NCI-H146 treated with DMSO at 0.1 percent for 48 hours (cell line): ENCODE measurements around the gene ICAM5.
"Not testable (repeated sequence)": the region's sequence is repeated elsewhere in the genome, so short reads cannot be mapped to it uniquely, and the experiment has no call there.

Source experiments
- DNase-seq: peaks from one replicate; lab custom pipeline; 2025; ENCODE audit not compliant: unreplicated experiment; lab: John Stamatoyannopoulos, UW

The ICAM5 gene, protein sequence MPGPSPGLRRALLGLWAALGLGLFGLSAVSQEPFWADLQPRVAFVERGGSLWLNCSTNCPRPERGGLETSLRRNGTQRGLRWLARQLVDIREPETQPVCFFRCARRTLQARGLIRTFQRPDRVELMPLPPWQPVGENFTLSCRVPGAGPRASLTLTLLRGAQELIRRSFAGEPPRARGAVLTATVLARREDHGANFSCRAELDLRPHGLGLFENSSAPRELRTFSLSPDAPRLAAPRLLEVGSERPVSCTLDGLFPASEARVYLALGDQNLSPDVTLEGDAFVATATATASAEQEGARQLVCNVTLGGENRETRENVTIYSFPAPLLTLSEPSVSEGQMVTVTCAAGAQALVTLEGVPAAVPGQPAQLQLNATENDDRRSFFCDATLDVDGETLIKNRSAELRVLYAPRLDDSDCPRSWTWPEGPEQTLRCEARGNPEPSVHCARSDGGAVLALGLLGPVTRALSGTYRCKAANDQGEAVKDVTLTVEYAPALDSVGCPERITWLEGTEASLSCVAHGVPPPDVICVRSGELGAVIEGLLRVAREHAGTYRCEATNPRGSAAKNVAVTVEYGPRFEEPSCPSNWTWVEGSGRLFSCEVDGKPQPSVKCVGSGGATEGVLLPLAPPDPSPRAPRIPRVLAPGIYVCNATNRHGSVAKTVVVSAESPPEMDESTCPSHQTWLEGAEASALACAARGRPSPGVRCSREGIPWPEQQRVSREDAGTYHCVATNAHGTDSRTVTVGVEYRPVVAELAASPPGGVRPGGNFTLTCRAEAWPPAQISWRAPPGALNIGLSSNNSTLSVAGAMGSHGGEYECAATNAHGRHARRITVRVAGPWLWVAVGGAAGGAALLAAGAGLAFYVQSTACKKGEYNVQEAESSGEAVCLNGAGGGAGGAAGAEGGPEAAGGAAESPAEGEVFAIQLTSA

DNA sequence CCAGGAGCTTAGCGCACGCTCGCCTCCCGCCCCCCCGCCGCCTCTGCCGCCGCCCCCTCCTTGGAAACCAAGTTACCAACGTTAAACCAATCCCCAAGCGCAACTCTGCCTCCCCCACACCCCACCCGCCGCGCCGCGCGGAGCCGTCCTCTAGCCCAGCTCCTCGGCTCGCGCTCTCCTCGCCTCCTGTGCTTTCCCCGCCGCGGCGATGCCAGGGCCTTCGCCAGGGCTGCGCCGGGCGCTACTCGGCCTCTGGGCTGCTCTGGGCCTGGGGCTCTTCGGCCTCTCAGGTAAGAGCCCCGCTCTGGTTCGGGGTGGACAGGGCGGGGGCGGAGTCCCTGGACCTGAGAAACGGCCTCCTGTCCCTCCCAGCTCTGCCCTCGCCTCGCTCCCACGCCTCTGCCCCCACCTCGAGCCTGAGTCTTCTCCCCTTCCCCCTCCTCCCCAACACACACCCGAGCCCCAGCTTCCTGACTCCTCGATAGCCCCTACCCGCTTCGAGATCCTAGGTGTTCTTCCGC, at the start of gene ICAM5:
Gene ICAM5 (plus strand): TSS at position 117 of the 521 bp plus-strand sequence. CDS start 92 bp downstream, at position 209.
- DNase-seq: peak; percentile 65

DNA sequence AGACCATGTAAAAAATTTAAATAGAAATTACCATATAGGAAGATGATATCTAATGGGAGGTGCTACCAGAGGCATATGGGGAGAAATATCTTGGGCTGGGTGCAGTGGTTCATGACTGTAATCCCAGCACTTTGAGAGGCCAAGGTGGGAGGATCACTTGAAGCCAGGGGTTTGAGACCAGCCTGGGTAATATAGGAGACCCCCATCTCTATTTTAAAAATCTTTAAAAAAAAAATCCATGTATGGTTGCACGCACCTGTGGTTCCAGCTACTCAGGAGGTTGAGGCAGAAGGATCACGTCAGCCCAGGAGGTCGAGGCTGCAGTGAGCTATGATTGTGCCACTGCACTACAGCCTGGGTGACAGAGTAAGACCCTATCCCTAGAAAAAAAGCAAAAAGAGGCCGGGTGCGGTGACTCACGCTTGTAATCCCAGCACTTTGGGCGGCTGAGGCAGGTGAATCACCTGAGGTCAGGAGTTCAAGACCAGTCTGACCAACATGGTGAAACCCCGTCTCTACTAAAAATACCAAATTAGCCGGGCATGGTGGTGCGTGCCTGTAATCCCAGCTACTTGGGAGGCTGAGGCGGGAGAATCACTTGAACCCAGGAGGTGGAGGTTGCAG, 47.8 kb upstream of the ICAM5 start:
- not testable (repeated sequence) for DNase-seq

DNA sequence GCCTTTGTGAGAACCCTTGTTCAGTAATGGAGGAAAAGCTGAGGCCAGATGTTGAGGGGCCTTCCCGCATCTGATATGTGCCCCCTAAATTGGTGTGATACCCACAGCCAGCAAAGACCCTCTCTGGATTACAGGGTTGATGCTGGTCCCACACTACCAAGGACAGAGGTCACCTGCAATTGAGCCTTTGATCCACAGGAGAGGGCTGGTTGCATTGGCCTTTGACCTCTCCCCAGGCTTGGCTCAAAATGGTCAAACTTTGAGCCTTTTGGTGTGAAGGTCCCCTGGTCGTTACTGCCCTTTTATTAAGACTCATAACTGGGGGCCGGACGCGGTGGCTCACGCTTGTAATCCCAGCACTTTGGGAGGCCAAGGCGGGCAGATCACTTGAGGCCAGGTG, 46.1 kb upstream of the ICAM5 start:
- no peak for DNase-seq

DNA sequence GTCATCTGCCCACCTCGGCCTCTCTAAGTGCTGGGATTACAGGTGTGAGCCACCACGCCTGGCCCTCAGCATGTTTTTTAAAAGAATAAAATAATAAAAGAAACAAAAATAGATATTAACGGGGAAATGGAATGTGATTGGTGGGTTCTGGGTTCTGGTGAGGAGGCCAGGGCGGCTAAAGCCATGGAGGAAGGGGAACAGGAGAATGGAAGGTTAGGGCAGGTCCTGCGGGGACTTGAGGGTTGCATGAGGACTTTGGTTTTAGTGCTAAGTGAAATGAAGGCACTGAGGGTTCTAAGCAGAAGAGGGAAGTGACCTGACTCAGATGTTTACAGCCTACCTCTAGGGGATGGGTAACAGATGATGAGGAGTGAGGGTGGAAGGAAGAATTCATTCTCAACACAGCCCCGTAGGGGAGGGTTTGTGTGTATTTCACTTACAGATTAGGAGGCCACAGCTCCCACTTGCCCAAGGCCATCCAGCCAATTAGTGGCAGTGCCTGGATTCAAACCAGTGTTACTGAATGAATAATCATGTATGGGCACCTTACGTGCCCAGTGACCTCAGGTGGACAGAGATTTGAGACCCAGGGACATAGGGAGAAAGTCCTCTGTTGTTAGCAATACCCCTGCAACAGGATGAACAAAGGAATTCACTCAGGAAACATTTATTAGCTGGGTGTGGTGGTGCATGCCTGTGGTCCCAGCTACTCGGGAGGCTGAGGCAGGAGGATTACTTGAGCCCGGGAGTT, 44.4 kb upstream of the ICAM5 start:
- DNase-seq: no peak

DNA sequence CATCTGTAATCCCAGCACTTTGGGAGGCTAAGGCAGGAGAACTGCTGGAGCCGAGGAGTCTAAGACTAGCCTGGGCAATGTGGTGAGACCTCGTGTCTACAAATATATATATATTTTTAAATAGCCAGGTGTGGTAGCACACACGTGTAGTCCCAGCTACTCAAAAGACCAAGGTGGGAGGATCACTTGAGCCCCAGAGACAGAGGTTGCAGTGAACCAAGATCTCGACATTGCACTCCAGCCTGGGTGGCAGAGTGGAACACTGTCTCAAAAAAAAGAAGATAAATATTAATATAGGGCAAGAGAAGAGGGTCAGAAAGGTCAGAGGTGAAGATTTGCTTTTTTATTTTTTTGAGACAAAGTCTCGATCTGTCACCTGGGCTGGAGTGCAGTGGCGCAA, 43.2 kb upstream of the ICAM5 start:
- no peak for DNase-seq

DNA sequence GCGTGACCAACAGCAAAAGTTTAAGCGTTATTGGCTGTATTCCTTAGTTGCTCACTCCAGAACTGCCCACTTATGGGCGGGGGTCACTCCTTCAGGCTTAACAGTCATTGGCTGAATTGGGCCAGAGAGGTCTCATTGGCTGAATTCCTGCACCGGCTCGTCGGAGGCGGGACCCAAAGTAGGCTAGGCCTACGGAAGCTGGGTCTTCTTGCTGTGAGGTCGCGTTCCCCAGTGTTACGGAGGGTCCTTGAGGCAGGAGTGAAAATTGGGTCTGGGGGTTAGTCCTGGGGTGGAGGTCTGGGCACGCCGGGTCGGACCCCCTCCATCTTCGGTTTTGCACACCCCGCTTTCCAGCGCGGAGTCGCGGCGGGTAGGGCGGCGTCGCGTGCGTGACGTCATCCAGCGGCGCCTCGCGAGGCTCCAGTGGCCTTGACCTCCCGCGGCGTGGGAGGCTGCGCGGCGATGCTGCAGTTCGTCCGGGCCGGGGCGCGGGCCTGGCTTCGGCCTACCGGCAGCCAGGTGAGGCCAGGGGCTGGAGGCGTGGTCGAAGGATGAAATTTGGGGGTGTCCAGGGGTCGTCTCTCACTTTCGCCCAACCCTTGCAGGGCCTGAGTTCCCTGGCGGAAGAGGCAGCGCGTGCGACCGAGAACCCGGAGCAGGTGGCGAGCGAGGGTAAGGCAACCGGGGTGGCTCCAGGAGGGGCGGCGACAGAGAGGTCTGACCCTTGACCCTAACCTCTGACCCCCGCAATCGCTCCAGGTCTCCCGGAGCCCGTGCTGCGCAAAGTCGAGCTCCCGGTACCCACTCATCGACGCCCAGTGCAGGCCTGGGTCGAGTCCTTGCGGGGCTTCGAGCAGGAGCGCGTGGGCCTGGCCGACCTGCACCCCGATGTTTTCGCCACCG, 37.7 kb upstream of the ICAM5 start, which contains the start of gene MRPL4:
Gene MRPL4 (plus strand): TSS at position 423 of the 903 bp plus-strand sequence. CDS start 40 bp downstream, at position 463.
- DNase-seq: peak; percentile 99

DNA sequence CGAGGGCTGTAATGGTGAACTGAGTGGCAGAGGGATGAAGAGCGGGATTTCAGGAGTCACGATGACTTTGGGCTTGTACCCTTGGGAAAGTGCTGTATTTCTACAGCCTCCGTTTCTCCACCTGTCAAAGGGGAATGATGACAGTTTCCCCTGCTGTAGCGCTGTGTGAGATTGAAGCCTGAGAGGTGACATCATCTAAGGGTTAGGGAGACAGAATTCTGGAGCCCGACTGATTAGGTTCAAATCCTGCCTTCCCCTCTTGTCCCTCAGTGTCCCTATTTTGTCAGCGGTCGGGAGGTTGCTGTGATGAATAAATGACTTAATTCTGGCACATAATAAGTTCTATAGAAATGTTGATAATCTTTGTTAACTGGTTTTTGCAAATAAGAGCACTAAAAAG, 37.0 kb upstream of the ICAM5 start:
- no peak for DNase-seq

DNA sequence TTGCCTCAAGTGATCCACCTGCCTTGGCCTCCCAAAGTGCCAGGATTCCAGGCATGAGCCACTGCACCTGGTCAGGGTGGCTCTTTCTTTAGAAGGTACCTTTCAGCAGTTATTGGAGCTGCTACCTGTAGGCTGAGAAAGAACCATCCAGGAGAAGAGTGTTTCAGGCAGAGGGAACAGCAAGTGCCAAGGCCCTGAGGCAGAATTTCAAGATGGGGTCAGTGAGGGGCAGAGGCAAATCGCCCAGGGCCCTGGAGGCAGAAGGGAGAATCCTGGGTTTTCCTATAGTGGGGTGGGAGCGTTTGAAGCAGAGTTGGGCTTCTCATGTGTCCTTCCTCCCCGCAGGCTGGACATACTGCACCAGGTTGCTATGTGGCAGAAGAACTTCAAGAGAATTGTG, 35.5 kb upstream of the ICAM5 start:
- no peak for DNase-seq

DNA sequence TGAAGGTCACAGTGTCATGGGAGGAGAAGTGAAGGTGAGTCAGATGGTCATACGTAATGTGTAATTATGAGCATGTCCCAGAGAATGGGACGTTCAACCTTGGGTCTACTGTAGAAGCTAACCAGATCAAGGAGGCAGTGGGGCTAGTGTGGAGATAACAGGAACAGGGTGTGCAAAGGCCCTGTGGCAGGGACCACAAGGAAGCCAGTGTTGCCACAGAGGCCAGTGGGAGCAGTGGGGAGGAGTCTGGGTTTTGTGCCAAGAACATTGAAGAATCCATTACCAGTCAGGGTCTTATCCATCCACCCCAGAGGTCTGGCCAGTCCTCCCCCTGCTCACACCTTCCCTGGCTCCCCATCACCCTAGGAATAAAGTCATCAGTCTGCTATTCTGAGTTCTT, 34.4 kb upstream of the ICAM5 start:
- DNase-seq: no peak

DNA sequence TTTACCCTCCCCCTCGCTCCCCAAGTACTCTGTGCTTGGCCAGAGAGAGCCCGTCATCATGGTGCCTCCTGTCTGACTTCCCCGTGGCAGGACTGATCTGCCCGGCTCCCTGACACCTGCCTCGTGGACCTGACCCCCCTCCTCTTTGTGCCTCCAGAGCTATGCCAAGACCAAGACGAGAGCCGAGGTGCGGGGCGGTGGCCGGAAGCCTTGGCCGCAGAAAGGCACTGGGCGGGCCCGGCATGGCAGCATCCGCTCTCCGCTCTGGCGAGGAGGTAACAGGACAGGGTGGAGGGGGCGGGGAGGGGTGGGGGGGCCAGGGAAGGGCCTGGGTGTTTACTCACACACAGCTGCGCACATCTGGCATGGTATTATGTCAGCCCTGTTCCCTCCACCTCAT, 33.2 kb upstream of the ICAM5 start:
- DNase-seq: no peak

DNA sequence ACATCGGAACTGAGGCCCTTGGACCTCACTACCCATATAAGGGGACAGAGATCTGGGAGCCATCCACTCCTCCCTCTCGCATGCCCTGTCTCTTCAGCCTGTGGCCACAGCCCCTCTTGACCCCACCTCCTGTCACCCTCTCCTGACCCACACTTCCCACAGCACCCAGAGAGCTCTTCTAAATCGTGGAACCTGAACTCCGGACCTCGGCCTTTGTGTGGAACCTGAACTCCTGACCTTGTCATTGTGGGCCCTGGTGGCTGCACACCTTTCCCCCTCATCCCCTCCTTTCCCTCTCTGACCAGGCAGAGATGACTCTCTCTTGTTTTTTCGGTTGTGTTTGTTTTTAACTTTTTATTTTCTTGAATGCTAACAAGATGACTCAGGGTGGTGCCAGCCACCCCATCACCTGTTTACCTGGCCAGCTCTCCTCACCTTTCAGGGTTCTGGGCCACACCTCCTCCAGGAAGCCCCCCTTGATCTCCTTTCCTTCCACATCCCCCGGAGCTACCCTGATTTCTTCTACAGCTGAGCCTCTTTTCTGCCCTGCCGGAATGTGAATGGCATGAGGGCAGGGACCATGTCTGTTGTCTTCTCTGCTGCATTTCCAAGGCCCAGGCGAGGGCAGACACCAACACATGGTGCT, 32.7 kb upstream of the ICAM5 start:
- DNase-seq: no peak

DNA sequence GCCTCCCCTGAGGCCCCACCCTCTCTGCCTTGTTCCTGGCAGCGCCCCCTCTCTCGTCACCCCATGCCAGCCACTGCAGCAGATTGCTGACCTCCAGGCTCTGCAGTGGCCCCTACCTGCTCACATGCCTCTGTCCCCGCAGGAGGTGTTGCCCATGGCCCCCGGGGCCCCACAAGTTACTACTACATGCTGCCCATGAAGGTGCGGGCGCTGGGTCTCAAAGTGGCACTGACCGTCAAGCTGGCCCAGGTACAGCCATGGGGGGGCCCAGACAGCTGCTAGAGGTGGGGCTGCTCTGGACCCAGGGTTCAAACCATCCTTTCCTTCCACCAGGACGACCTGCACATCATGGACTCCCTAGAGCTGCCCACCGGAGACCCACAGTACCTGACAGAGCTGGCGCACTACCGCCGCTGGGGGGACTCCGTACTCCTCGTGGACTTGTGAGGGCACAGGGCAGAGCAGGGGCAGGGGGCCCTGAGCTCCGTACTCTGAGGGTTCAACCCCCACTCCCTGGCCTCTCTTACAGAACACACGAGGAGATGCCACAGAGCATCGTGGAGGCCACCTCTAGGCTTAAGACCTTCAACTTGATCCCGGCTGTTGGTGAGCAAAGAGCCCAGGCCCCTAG, 31.6 kb upstream of the ICAM5 start:
- DNase-seq: no peak

DNA sequence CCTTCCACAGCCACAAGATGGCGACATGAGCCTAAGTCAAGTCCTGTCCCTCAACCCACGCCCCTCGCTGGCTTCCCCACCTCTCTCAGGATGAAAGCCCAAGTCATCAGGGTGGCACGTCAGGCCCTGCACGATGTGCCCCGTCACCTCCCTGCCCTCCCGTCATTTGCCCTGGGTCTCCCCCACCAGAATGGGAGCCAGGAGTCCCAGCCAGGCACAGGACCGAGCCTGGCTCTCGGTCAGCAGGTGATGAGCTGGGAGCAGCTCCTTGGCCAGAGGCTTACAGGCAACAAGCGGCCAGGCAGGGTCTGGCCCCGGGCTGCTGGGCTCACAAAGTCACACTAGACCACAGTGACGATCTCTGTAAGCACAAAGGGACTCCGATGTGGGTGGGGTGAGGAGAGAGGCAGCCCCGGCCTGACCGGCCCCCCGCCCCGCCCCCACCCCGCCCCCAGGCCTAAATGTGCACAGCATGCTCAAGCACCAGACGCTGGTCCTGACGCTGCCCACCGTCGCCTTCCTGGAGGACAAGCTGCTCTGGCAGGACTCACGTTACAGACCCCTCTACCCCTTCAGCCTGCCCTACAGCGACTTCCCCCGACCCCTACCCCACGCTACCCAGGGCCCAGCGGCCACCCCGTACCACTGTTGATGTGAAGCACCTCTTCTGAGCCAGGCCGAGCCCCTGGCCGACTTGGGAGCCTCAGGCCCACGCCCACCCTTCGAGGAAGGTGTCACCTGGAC, 30.4 kb upstream of the ICAM5 start:
- DNase-seq: peak; percentile 78

DNA sequence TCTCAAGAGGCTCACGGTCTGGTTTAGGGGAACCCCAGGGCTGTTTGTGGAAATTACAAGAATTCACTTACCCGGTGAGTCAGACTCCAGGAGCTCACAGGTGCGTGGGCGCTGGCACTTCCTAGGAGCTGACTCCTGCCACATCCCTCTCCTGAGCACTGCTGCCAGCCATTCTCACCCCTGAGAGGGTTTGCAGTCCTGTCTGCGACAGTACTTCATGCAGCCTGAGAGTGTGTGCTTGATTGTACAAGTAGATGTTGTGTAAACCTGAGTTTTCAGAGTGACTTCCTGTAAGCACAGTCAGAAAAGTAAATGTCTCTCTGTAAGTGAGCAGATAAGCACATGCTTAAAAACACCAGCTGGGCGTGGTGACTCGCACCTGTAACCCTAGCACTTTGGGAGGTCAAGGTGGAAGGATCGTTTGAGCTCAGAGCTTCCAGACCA, 29.6 kb upstream of the ICAM5 start:
- no peak for DNase-seq

DNA sequence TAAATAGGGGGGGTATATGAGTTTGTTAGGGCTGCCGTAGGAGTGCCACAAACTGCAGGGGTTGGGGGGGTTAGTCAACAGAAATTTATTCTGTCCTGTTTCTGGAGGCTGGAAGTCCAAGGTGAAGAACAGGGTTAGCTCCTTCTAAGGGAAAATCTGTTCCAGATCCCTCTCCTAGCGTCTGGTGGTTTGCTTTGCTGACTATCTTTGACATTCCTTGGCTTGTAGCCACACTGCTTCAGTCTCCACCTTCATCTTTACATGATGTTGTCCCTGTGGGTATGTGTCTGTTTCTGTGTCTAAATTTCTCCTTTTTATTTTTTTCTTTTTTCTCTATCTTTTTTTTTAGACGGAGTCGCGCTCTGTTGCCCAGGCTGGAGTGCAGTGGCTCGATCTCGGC, 27.0 kb upstream of the ICAM5 start:
- no peak for DNase-seq

DNA sequence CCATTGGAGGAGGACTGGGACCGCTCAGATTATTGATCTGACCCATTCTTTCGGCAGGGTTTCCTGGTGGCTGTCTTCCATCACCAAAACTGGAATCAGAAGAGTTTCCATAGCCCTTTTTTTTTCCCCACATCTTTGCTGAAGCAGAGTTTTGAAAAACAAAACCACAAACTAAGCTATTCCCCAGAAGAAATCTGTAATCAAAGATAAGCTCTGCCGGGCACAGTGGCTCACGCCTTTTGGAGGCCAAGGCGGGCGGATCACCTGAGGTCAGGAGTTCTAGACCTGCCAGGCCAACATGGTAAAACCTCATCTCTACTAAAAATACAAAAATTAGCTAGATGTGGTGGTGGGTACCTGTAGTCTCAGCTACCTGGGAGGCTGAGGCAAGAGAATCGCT, 23.0 kb upstream of the ICAM5 start:
- DNase-seq: no peak

DNA sequence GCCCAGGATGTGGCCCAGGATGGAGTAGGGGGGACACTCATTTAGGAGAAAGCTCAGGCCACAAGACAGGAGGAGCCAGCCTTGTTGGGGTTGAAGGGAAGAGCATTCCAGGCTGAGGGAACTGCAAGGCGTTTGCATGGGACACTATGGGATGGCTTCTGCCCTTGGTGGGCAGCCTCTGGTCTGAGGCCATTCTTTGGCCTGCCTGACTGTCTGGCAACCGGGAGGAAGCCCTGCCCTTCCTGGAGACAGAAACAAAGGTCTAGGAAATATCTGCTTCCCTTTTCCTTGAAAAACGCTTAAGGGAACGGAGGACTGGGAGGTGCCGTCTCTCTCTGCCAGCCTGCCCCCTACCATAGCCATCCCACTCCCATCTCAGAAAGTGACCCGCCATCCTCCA, 21.7 kb upstream of the ICAM5 start:
- DNase-seq: no peak
